ENCODE data around the gene HDDC3. TPM values are rescaled to one million over a fixed set of nuclear protein-coding genes. Genes with fewer than 3 reads are reported as not detected.
A peak's percentile ranks its signal among the peaks of the same experiment; 100 is the strongest.
"Not testable (repeated sequence)": the region's sequence is repeated elsewhere in the genome, so short reads cannot be mapped to it uniquely, and the experiment has no call there.

HDDC3 gene
- total RNA-seq, 4 donors from 2014 or later: 13.4 to 22.2 (median 17.2) TPM

DNA sequence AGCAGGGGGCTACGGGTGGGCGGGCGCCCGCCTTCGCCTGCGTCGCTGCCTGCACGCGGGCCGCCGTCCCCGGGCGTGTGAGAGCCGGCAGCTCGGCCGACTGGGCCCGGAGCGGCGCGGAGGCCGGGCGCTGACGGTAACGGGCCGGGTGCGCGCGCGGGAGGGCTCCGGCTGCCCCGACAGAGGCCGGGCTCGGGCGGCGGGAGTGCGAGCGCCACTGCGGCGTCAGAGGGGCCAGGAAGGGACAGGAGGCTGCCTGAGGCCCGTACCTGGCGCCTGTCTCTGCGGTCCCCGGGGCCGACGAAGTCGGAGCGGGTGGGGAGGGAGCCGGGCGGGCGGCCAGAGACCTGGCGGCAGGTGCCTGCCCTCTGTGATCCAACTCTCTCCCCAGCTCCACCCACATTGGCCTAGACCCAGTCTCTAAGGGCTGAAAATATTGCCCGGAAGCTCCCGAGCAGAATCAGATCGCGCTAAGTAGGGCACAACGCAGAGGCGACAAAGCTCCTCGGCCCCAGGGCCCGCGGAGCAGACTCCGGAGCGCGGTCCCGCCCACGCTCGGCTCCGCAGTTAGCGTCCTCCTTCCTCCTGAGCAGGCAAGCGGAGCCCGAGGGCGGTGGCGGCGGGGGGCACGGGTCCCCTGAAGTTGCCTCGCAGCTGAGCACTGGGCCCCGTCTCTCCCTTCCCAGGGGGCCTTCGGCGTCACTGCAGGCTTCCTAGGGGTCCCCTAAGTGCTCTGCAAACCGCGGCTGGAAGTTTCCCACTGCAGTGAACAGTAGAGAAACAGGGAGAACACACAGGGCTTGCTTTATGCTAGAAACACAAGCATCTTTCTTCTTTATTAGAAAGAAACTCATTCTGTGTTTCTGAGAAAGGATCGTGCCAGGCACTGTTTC, 29.3 kb downstream of the HDDC3 start, which contains the start of gene MAN2A2:
TSS of gene MAN2A2 (plus strand) at position 463 of the 893 bp plus-strand sequence. CDS start 906 bp downstream, outside the sequence.
- H3K27me3 ChIP-seq: no peaks in the 10 kb centered on the region
- H3K9me3 ChIP-seq: no peaks in the 10 kb centered on the region
- peak within 1 kb of the TSS; percentile 70 to 81 (median 78) for H3K4me3 ChIP-seq
- TF ChIP-seq, protein P1, sequence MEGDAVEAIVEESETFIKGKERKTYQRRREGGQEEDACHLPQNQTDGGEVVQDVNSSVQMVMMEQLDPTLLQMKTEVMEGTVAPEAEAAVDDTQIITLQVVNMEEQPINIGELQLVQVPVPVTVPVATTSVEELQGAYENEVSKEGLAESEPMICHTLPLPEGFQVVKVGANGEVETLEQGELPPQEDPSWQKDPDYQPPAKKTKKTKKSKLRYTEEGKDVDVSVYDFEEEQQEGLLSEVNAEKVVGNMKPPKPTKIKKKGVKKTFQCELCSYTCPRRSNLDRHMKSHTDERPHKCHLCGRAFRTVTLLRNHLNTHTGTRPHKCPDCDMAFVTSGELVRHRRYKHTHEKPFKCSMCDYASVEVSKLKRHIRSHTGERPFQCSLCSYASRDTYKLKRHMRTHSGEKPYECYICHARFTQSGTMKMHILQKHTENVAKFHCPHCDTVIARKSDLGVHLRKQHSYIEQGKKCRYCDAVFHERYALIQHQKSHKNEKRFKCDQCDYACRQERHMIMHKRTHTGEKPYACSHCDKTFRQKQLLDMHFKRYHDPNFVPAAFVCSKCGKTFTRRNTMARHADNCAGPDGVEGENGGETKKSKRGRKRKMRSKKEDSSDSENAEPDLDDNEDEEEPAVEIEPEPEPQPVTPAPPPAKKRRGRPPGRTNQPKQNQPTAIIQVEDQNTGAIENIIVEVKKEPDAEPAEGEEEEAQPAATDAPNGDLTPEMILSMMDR (IDR thresholded peaks at IDR 0.05 in 4 of 5, conservative IDR thresholded peaks at IDR 0.05 in 1 of 5): no peak
- peak; percentile 49 to 68 for TF ChIP-seq POLR2A (IDR thresholded peaks at IDR 0.05)
- H3K27ac ChIP-seq: peak within 1 kb of the TSS; percentile 85 to 97 (median 95)
- H3K36me3 ChIP-seq: peaks cover 0 to 33% of the 10 kb centered on the region in 2 donors
- peak; percentile 82 to 90 for DNase-seq
- in situ Hi-C loops (cut with MboI; ENCODE audit: low sequenced_read_pairs in 4 of 4): no loop called here
- intact Hi-C loops (cut with DNase I; ENCODE audit: low total_unique reads): loop anchor here (1.0 to 2.0 kb wide), 4 partner anchors 13 to 91 kb away; partner anchors contain the start of genes HDDC3 and PRC1
- ATAC-seq: peak; percentile 79 to 82
- H3K4me1 ChIP-seq: peaks cover 22 to 31% of the 10 kb centered on the region in 2 donors

DNA sequence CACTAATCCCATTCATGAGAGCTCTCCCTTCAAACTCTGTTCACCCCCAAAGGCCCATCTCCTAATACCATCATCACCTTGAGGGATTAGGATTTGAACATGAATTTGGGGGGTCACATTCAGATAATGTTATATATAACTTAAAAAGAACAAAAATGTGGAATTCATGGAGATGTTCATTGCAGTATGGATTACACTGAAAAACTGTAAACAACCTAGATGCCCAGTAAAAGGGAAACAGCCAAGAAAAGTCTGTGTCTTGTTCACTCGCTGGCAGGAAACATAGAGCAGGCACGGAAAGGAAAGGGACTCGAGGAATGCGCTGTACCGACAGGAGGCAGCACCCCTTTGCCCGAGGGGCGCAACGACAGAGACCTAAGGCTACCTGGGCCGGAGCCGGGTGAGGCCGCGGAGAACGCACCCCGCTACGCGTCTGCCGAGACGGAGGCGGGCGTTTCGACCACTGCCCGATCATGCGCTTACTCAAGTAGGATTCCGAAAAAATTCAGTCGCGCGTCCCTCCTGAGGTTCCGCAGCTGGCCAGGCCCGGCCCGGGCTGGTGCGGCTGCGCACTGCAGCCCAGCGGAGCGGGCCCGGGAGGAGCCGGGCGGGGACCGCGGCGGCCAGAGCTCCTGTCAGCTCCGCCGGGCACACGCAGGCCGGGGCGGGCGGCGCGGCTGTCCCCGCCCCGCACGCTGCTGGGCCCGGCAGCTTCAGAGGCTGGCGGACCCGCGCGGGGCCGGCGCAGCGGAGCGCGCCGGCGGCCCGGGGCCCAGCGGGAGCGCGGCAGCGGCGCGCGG, 30.1 kb downstream of the HDDC3 start:
- DNase-seq (peak; percentile 68 to 79), ATAC-seq (peak; percentile 76 to 79)
- intact Hi-C loops (cut with DNase I; ENCODE audit: low total_unique reads) (loop anchor here (1.0 to 2.0 kb wide), 2 partner anchors 29 to 30 kb away; partner anchors contain the start of gene HDDC3), in situ Hi-C loops (cut with MboI; ENCODE audit: low sequenced_read_pairs in 4 of 4) (no loop called here)
- peak; percentile 37 to 58 for TF ChIP-seq POLR2A (IDR thresholded peaks at IDR 0.05)
- TF ChIP-seq, protein P1 (IDR thresholded peaks at IDR 0.05 in 4 of 5, conservative IDR thresholded peaks at IDR 0.05 in 1 of 5): peak; percentile 70 to 88 (median 81)
- Histone ChIP-seq H3K36me3 (peaks cover 0 to 24% of the 10 kb centered on the region in 2 donors), H3K4me1 (peaks cover 19 to 23% of the 10 kb centered on the region in 2 donors), H3K9me3 (no peaks in the 10 kb centered on the region), H3K27ac (peak overlapping the region; percentile 85 to 97 (median 94)), H3K27me3 (no peaks in the 10 kb centered on the region), H3K4me3 (peak overlapping the region; percentile 63 to 80 (median 74))

DNA sequence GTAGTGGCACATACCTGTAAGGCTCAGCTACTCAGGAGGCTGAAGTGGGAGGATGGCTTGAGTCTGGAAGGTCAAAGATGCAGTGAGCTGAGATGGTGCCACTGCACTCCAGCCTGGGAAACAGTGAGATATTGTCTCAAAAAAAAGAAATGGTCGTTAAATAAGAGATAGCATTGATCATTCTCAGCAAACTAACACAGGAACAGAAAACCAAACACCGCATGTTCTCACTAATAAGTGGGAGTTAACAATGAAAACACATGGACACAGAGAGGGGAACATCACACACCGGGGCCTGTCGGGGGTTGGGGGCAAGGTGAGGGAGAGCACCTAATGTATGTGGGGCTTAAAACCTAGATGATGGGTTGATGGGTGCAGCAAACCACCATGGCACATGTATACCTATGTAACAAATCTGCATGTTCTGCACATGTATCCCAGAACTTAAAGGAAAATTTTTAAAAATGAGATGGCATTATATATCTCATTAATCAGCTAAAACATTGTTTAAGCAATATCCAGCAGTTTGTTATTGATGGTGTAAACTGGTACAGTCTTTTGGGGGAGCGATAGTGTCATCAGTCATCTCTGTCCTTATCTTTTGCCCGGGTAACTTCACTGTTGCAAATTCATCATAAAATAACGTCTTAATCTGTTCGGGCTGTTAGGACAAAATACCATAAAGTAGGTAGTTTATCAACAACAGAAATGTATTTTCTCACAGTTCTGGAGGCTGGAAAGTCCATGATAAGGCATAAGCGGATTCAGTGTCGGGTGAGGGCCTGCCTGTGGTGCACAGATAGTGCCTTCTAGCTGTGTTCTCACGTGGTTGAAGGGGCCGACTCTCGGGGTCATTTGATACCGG, 30.9 kb downstream of the HDDC3 start:
- Histone ChIP-seq H3K36me3 (peaks cover 0 to 16% of the 10 kb centered on the region in 2 donors), H3K4me3 (peak overlapping the region in 2 of 4 donors; percentile 63 to 70), H3K27me3 (no peaks in the 10 kb centered on the region), H3K27ac (peak overlapping the region; percentile 85 to 97 (median 94)), H3K4me1 (peaks cover 19 to 22% of the 10 kb centered on the region in 2 donors), H3K9me3 (no peaks in the 10 kb centered on the region)
- ATAC-seq: peak in 1 of 2 donors; percentile 11
- DNase-seq: no peak
- intact Hi-C loops (cut with DNase I; ENCODE audit: low total_unique reads) (loop anchor here (1.0 to 2.0 kb wide), 2 partner anchors 29 to 31 kb away; partner anchors contain the start of gene HDDC3), in situ Hi-C loops (cut with MboI; ENCODE audit: low sequenced_read_pairs in 4 of 4) (no loop called here)
- TF ChIP-seq, protein P1 (IDR thresholded peaks at IDR 0.05 in 4 of 5, conservative IDR thresholded peaks at IDR 0.05 in 1 of 5): no peak
- TF ChIP-seq POLR2A (IDR thresholded peaks at IDR 0.05): no peak

DNA sequence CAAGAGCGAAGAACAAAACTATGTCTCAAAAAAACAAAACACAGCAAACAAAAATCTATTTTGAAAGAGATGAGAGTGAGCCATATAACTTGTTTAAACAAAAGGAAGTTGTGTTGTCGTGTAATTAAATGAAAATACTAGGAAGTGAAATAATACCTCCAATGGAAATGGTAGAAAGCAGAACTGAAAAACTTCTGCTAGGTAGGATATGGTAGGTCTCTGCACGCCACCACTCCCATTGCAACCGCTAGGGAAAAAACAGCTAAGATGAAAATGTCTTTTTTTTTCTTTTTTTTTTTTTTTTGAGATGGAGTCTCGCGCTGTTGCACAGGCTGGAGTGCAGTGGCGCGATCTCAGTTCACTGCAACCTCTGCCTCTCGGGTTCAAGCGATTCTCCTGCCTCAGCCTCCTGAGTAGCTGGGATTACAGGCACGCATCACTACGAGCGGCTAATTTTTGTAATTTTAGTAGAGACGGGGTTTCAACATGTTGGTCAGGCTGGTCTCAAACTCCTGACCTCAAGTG, 35.2 kb downstream of the HDDC3 start:
- in situ Hi-C loops (cut with MboI; ENCODE audit: low sequenced_read_pairs in 4 of 4): loop anchor here (10.0 to 25.0 kb wide), 4 partner anchors 185 to 585 kb away; partner anchors contain the start of gene BLM (in 2 of the 4)
- H3K27ac ChIP-seq; intact Hi-C loops (cut with DNase I; ENCODE audit: low total_unique reads); H3K4me1 ChIP-seq; H3K9me3 ChIP-seq; DNase-seq; H3K4me3 ChIP-seq; ATAC-seq; H3K27me3 ChIP-seq: not testable (repeated sequence)
- peaks cover 0 to 12% of the 10 kb centered on the region in 2 donors for H3K36me3 ChIP-seq

All from gastrocnemius medialis (tissue), 4 donors.